Measurements from ENCODE around the gene NKX1-2.

Gene NKX1-2

DNA sequence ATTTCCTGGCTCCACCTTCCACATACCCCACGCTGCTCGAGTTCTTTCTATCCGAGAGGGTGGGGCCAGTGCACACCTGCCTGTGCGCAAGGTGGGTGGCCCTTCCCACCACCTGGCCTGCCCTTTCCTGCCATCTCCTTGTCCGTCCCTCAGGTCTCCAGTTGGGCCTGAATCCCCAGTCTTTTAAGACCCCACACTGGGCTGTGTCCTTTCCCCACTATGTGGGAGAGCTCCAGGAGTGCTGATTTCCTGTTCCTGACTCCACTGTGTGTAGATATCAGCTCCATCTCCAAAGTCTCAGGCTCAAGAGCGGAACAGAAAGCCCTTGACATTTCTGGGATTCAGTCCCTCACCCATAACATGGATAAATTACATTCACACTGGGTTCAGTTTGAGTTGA, 31.9 kb upstream of the NKX1-2 start:
- Histone ChIP-seq H3K36me3 (ENCODE audit: control insufficient read depth in 2 of 2, insufficient read depth in 1 of 2, low read length in 2 of 2) (no peaks in the 10 kb centered on the region), H3K27ac (ENCODE audit: extremely low read depth, low read depth, low read length) (no peak overlapping the region), H3K4me1 (ENCODE audit: control insufficient read depth, insufficient read depth, low read length) (no peaks in the 10 kb centered on the region), H3K9me3 (ENCODE audit: control insufficient read depth, insufficient read depth, low read depth, low read length) (no peaks in the 10 kb centered on the region), H3K4me3 (ENCODE audit: low read depth, low read length) (no peak overlapping the region)
- POLR2A ChIA-PET = no interaction called here
- TF ChIP-seq BCL11B (tag by site-specific recombination; IDR thresholded peaks at IDR 0.05; ENCODE audit: low read depth) (no peak), GLIS2 (tag by site-specific recombination; IDR thresholded peaks at IDR 0.05) (0 out of 2 replicates have a peak, but pooled peaks have one; percentile 33), SALL2 (tag by site-specific recombination; IDR thresholded peaks at IDR 0.05; ENCODE audit: borderline replicate concordance) (no peak), ZSCAN4 (tag by site-specific recombination; IDR thresholded peaks at IDR 0.05) (no peak), ZBTB21 (tag by site-specific recombination; IDR thresholded peaks at IDR 0.05) (no peak), ZIC2 (tag by site-specific recombination; IDR thresholded peaks at IDR 0.05) (peak; percentile 74), GLIS1 (tag by site-specific recombination; IDR thresholded peaks at IDR 0.05) (peak; percentile 71), ZNF335 (tag by site-specific recombination; conservative IDR thresholded peaks at IDR 0.05) (no peak)
- TF ChIP-seq, protein P1, sequence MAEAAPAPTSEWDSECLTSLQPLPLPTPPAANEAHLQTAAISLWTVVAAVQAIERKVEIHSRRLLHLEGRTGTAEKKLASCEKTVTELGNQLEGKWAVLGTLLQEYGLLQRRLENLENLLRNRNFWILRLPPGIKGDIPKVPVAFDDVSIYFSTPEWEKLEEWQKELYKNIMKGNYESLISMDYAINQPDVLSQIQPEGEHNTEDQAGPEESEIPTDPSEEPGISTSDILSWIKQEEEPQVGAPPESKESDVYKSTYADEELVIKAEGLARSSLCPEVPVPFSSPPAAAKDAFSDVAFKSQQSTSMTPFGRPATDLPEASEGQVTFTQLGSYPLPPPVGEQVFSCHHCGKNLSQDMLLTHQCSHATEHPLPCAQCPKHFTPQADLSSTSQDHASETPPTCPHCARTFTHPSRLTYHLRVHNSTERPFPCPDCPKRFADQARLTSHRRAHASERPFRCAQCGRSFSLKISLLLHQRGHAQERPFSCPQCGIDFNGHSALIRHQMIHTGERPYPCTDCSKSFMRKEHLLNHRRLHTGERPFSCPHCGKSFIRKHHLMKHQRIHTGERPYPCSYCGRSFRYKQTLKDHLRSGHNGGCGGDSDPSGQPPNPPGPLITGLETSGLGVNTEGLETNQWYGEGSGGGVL (tag by site-specific recombination; IDR thresholded peaks at IDR 0.05) = no peak
- TF ChIP-seq, protein P2, sequence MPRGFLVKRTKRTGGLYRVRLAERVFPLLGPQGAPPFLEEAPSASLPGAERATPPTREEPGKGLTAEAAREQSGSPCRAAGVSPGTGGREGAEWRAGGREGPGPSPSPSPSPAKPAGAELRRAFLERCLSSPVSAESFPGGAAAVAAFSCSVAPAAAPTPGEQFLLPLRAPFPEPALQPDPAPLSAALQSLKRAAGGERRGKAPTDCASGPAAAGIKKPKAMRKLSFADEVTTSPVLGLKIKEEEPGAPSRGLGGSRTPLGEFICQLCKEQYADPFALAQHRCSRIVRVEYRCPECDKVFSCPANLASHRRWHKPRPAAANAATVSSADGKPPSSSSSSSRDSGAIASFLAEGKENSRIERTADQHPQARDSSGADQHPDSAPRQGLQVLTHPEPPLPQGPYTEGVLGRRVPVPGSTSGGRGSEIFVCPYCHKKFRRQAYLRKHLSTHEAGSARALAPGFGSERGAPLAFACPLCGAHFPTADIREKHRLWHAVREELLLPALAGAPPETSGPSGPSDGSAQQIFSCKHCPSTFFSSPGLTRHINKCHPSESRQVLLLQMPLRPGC (tag by site-specific recombination; IDR thresholded peaks at IDR 0.05) = no peak
- TF ChIP-seq, protein P3, sequence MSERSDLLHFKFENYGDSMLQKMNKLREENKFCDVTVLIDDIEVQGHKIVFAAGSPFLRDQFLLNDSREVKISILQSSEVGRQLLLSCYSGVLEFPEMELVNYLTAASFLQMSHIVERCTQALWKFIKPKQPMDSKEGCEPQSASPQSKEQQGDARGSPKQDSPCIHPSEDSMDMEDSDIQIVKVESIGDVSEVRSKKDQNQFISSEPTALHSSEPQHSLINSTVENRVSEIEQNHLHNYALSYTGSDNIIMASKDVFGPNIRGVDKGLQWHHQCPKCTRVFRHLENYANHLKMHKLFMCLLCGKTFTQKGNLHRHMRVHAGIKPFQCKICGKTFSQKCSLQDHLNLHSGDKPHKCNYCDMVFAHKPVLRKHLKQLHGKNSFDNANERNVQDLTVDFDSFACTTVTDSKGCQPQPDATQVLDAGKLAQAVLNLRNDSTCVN (tag by site-specific recombination; optimal IDR thresholded peaks at IDR 0.05) = no peak
- CTCF ChIA-PET = interaction anchor here (0.6 kb wide), 1 partner anchor 75 kb away, joined by 3 read pairs; no protein-coding TSS in a partner anchor

- TF ChIP-seq ZNF23 (tag by site-specific recombination; IDR thresholded peaks at IDR 0.05; ENCODE audit: borderline replicate concordance) (no peak), GLIS1 (tag by site-specific recombination; IDR thresholded peaks at IDR 0.05) (peak; percentile 55), ZNF133 (tag by site-specific recombination; IDR thresholded peaks at IDR 0.05) (no peak), ZNF214 (tag by site-specific recombination; IDR thresholded peaks at IDR 0.05; ENCODE audit: borderline replicate concordance) (no peak), OSR2 (tag by site-specific recombination; IDR thresholded peaks at IDR 0.05) (no peak), ZNF561 (tag by site-specific recombination; IDR thresholded peaks at IDR 0.05; ENCODE audit: borderline replicate concordance) (no peak), ZIC2 (tag by site-specific recombination; IDR thresholded peaks at IDR 0.05) (peak; percentile 67)
- TF ChIP-seq, protein P4, sequence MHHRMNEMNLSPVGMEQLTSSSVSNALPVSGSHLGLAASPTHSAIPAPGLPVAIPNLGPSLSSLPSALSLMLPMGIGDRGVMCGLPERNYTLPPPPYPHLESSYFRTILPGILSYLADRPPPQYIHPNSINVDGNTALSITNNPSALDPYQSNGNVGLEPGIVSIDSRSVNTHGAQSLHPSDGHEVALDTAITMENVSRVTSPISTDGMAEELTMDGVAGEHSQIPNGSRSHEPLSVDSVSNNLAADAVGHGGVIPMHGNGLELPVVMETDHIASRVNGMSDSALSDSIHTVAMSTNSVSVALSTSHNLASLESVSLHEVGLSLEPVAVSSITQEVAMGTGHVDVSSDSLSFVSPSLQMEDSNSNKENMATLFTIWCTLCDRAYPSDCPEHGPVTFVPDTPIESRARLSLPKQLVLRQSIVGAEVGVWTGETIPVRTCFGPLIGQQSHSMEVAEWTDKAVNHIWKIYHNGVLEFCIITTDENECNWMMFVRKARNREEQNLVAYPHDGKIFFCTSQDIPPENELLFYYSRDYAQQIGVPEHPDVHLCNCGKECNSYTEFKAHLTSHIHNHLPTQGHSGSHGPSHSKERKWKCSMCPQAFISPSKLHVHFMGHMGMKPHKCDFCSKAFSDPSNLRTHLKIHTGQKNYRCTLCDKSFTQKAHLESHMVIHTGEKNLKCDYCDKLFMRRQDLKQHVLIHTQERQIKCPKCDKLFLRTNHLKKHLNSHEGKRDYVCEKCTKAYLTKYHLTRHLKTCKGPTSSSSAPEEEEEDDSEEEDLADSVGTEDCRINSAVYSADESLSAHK (tag by site-specific recombination; IDR thresholded peaks at IDR 0.05) = 0 out of 2 replicates have a peak, but pooled peaks have one; percentile 19
- H3K4me1 ChIP-seq (ENCODE audit: control insufficient read depth, insufficient read depth, low read length) = no peaks in the 10 kb centered on the region
- no peak overlapping the region for H3K4me3 ChIP-seq (ENCODE audit: low read depth, low read length)
- no peak overlapping the region for H3K27ac ChIP-seq (ENCODE audit: extremely low read depth, low read depth, low read length)
- H3K36me3 ChIP-seq (ENCODE audit: control insufficient read depth in 2 of 2, insufficient read depth in 1 of 2, low read length in 2 of 2) = no peaks in the 10 kb centered on the region
- no peaks in the 10 kb centered on the region for H3K9me3 ChIP-seq (ENCODE audit: control insufficient read depth, insufficient read depth, low read depth, low read length)
- POLR2A ChIA-PET = no interaction called here
- CTCF ChIA-PET = no interaction called here
Observed at GRCh38 chr10:124480860-124481259, 31.0 kb upstream of the NKX1-2 start.
